ENCODE data around the gene TAS2R46.

DNA sequence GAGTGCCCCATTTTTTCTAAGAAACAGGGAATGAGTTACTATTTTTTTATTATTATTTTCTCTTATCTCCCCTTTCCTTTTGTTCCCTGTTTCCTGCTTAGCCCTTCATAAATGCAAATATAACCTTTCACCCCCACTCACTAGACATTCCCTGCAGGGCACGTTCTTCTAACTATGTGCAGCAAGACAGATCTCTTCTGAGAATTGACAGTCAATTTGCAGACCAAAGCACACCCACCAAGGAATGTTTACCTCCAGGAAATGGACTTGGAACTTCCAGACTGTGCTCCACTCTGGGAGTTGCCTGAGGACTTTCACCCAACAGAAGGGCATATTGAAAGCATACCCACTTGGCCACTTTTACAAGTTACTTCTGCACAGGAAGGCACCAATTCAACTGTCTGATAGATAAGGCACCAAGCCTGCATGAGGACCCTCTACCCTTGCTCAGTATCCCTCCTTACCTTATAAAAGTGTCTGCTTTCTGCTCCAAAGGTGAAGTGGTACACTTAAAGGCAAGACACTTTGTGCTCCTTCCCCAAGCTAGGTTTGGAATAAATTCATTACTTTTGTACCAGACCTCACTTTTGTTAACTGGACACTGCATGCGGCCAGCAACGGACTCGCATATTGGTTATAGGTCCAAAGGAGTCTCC, 46.2 kb downstream of the TAS2R46 start:
- TF ChIP-seq, protein P1, sequence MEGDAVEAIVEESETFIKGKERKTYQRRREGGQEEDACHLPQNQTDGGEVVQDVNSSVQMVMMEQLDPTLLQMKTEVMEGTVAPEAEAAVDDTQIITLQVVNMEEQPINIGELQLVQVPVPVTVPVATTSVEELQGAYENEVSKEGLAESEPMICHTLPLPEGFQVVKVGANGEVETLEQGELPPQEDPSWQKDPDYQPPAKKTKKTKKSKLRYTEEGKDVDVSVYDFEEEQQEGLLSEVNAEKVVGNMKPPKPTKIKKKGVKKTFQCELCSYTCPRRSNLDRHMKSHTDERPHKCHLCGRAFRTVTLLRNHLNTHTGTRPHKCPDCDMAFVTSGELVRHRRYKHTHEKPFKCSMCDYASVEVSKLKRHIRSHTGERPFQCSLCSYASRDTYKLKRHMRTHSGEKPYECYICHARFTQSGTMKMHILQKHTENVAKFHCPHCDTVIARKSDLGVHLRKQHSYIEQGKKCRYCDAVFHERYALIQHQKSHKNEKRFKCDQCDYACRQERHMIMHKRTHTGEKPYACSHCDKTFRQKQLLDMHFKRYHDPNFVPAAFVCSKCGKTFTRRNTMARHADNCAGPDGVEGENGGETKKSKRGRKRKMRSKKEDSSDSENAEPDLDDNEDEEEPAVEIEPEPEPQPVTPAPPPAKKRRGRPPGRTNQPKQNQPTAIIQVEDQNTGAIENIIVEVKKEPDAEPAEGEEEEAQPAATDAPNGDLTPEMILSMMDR (IDR thresholded peaks at IDR 0.05), result no peak
- no peak for TF ChIP-seq POLR2A (IDR thresholded peaks at IDR 0.05)
